OCI-M1 (cell line): ENCODE data around the gene GDPD5.

Experiments used
- DNase-seq: peaks from one replicate; lab custom pipeline; 2025; lab: John Stamatoyannopoulos, UW

GDPD5 gene

GRCh38 chr11:75557666-75558494 lies 32.1 kb upstream of the GDPD5 start:
- no peak for DNase-seq

- DNase-seq: no peak
These were observed 30.5 kb upstream of the GDPD5 start for GRCh38 chr11:75556275-75556674.

GRCh38 chr11:75555079-75555811 lies 29.5 kb upstream of the GDPD5 start:
- no peak for DNase-seq

- peak; percentile 87 for DNase-seq
These were observed 28.7 kb upstream of the GDPD5 start for GRCh38 chr11:75554258-75555022.

GRCh38 chr11:75553889-75554257 lies 28.1 kb upstream of the GDPD5 start:
- DNase-seq: no peak

GRCh38 chr11:75553182-75553581 lies 27.4 kb upstream of the GDPD5 start:
- no peak for DNase-seq

- peak; percentile 66 for DNase-seq
These were observed 23.7 kb upstream of the GDPD5 start for GRCh38 chr11:75549370-75549958.

- no peak for DNase-seq
These were observed 23.0 kb upstream of the GDPD5 start for GRCh38 chr11:75548595-75549272.

- peak; percentile 97 for DNase-seq
These were observed 21.9 kb upstream of the GDPD5 start for GRCh38 chr11:75547617-75548058.

GRCh38 chr11:75547177-75547576 lies 21.4 kb upstream of the GDPD5 start:
- no peak for DNase-seq

GRCh38 chr11:75543806-75544205 lies 18.1 kb upstream of the GDPD5 start:
- peak; percentile 73 for DNase-seq

GRCh38 chr11:75542088-75542438 lies 16.3 kb upstream of the GDPD5 start:
- no peak for DNase-seq

- no peak for DNase-seq
These were observed 15.7 kb upstream of the GDPD5 start for GRCh38 chr11:75541193-75542087.

GRCh38 chr11:75539459-75540334 lies 14.0 kb upstream of the GDPD5 start:
- no peak for DNase-seq

- DNase-seq: peak; percentile 90
These were observed 12.6 kb upstream of the GDPD5 start for GRCh38 chr11:75538150-75538942.

GRCh38 chr11:75537740-75538139 lies 12.0 kb upstream of the GDPD5 start:
- DNase-seq: no peak

- no peak for DNase-seq
These were observed 11.3 kb upstream of the GDPD5 start for GRCh38 chr11:75536786-75537641.

GRCh38 chr11:75535071-75535470 lies 9.3 kb upstream of the GDPD5 start:
- DNase-seq: peak; percentile 98
